GM21360 (cell line): ENCODE data around the gene ACVR1B.

Source experiments
- ATAC-seq: cut with Tn5 transposase; IDR thresholded peaks from one replicate; pipeline ENCODE4 v1.9.1; 2021; ENCODE audit warnings: mild to moderate bottlenecking, moderate library complexity; ENCODE audit not compliant: unreplicated experiment

Gene ACVR1B

DNA sequence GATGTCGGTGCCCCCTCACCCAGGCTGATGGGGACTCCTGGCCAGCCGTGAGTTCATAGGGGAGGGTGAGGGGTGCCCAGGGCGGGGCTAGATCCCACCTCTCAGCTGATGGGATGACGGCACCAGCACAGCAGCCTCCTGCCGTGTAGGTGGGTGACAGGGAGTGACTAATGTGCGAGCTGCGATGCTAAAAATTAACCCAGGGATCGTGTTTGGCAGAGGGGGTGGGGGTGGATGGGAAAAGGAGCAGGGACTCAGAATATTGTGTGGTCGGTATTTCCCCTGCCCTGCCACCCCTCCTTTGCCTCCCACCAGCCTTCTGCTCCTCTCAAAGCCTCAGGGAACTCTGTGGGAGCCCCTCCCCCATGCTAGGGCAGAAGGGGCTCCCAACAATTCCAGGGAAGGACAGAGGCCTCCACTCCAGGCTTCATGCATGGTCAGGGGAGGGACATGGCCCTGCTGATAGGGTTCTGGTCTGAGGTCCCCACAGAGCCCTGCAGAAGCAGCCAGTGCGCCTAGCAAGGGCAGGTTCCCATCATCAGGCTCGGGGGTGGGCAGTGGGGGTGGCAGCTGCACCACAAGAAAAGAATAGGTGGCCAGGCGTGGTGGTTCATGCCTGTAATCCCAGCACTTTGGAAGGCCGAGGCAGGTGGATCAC is 67.7 kb downstream of the ACVR1B start:
- no peak for ATAC-seq

DNA sequence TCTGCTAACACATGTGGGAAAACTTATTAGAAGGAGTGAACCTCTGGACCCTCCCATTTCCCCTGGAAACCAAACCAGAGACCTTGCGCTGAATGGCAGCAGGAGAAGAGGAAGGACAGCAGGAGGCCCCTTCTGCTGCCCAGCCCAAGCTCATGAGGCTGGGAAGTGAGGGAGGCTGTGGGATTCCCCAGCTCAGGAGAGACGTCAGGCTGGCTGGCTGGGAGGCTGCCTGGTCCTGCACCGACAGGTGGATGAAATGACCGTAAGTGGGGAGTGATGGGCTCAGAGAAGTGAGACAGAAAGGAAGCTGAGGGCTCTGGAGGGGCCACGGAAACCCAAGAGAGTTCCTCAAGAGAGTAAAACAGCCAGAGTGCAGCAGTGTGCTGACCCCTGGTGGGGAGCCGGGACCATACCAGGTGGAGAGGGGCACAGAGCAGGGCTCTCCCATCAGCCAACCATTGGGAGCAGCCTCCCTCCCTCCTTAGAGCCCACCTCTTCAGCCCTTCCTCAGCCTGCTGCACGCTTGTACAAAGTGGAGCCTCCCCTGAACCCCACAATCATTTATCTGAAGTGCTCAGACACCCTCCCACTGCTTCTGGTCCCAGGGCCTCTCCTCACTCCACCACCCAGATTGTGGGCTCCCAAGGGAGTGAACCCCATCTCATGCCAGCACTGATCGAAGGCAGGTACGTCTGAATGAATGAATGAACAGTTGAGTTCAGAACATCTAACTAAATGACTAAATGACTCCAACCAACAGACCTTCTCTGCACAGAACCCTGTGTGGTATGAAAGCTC is 69.2 kb downstream of the ACVR1B start:
- ATAC-seq, result no peak

DNA sequence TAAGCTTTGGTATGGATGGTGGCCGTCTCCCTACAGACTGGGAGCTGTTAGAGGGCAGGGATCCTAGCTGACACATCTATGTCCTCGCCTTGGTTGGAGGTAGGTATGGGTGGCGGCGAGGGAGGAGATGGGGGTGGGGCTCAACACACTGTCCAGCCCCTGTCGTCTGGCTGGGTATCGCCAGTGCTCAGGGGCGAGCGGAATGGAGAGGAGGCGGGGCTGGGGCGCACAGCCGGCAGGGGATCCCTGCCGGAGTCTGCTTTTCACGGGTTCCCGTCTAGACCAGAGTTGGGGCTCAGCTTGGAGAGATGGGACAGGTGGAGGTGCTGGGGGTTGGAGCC is 71.3 kb downstream of the ACVR1B start:
- ATAC-seq, result peak; percentile 1

DNA sequence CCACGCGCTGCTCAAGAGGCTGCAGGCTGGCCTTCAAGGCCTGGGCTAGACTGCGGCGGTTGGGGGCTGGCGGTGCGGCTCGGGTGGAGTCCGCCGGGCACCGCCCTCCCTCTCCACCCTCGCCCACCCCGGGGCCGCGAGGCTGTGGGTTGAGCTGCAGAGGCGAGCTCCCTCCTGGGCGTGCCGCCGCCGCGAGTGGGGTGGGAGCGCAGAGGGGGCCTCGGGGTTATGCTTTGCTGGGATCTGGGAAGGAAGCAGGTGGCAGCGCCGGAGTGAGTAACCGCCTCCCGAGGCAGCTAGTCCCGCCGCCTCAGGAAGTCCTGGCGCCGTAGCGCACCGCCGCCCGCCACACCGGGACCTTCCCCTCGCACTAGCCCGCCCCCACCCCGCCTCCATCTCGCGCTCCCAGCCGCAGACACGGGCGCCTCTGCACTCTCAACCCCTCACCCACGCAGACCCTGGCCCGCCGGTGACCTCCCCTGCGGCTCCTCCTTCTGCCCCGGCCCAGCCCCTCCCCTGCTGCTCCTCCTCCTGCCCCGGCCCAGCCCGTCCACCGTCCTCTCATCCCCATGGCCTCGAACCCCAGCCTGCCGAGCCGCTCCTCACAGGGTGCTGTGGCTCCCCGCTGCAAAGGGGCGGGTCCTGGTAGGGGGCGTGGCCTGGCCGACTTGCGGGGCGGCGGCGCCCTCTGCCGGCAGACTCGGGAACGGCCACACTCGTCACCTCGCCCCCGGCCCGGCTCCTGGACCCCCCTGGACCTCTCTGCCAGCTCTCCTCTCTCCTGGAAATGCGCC is 71.9 kb downstream of the ACVR1B start:
- ATAC-seq, result peak; percentile 36

DNA sequence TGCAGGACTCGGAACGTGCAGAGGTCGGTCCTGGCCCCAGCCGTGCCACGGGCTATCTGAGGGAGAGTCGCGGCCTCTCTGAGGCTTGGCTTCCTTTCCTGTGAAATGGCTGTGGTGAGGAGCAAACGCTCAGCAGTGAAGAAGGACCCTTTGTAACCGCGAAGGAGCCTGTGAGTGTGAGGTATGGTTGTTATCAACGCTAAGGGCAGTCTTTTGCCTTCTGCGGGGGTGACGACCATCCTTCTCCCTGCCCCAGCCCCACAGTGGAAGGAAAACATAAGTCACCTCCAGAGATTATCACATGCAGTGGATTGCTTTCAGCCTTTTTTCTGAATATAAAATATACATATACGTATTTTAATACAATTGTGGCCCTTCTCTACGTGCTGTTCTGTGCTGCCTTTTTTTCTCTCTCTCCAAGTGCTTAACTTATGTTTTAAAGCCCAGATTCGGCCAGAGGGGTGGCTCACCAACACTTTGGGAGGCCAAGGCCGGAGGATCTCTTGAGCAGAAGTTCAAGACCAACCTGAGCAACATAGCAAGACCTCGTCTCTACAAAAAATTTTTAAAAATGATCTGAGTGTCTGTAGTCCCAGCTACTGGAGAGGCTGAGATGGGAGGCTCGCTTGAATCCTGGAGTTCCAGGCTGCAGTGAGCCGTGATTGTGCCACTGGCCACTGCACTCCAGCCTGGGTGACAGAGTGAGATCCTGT is 72.6 kb downstream of the ACVR1B start:
- ATAC-seq, result peak; percentile 4

DNA sequence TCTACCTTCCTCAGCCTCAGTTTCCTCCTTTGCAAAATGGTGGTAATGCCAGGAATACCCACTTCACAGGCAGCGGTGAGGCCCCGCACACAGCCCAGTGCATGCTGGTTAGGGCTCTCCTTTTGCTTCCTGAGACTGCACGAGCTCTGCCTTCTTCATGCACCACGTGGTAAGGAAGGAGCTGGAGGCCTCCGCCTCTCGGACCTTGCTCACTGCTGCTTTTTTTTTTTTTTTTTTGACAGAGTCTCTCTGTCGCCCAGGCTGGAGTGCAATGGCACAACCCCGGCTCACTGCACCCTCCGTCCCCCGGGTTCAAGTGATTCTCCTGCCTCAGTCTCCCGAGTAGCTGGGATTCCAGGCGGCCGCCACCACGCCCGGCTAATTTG is 73.3 kb downstream of the ACVR1B start:
- ATAC-seq, result no peak

DNA sequence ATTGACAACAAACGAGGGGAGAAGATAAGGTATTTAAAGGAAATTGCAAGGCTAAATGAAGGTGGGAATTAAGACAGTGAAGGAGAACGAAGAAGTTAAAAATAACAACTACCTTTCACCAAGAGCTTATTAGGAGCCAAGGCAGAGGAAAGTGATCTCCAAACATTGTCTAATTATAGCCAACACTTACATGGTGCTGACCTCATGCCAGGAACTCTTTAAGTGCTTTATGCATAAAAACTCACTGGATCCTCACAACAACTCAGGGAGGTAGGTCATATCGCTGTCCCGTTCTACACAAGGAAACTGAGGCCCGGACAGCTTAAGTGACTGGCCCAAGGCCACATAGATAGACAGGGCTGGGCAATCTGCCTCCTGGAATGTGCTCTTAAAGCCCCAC is 74.8 kb downstream of the ACVR1B start:
- ATAC-seq, result no peak

DNA sequence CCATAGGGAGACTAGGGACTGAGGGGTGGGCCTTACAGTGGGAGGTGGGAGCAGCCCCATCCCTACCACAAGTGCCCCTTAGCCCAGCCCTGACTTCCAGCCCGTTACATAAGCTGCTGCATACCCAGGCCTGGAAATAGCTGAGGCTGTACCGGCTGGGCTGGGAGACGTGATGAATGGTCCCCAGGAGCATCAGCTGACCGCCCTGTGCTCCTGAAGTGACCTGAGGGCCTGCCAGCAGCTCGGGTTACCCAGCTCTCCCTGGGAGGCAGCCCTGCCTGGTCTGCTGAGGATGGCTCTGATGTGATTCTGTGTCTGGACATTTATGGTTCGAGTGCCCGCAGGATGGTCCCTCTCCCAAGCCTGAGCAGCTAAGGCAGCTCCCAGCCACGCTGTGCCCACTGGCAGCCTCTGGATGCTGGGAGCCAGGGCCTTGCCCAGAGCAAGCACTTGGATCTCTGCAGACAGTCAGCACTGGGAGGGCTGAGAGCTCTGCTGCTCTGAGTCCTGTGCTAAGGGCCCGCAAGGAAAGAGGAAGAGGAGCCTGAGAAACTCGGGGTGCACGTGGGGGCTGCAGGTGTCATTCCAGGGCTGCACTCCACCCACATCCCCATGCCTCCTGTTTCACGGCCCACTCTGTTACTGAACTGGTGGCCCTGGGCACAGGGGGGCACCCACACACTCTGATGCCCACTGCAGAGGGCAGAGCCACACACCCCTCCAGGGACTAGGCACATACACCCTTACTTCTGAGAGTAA is 75.8 kb downstream of the ACVR1B start:
- ATAC-seq, result no peak

DNA sequence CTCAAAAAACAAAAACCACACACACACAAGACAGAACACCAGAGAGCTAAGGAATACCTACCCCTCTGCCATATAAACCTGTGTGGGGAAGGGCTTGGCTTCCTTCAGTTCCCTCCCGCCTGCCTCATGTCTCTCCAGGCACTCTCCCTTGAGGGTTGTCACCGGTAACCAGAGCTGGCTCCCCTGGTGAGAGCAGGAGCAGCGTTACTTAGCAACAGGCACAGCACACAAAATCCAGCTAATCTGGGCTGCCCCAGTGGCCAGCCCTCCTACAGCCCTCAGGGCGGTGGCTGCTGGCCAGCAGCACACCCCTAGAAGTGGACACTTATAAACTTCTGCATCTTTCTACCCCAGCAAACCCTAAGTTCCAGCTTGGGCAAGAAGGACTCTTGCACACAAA is 78.2 kb downstream of the ACVR1B start:
- ATAC-seq, result no peak

DNA sequence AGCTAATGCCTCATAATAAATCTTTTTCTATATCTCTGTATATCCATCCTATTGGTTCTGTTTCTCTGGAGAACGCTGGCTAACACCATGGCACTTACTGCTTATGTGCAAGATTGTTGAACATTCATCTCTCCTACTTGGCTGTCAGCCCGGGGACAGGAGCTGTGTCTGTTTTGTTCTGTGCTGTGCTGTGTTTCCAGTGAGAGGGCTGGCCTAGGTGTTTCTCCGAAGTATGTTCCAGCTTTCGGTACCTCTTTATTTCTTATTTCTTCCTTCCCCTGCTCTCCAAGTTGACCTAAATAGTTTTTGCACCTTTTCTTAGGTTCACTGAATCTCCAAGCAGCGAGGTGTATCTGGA is 80.9 kb downstream of the ACVR1B start:
- ATAC-seq, result no peak

DNA sequence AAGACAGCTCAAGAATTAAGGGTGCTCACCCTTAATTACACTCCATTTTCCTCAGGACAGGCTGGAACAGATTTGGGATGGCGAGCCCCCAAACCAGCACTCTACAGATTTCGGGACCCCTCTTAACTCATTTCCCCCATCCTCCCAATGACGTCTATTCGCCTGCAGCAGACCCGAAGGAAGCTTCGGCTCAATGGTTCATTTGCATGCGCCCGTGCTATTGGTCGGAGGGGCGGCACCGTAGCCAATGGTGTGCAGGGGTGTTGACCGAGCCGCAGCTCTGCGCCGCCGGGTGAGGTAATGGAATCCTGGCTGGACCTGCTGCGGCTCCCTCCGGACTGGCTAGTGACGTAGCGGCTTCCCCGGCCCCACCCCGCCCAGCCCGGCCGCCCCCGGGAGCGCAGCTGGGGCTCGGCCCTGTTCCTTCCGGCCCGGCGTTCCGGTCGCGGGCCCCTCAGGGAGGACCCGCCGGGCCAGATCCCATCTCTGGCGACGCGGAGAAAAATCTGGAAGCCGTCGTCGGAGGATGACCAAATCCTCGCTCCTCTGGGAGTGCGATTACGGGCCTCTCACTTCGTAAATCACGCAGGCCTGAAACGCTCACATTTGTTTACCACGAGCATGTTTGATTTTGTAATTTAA is 81.4 kb downstream of the ACVR1B start:
- peak; percentile 82 for ATAC-seq

DNA sequence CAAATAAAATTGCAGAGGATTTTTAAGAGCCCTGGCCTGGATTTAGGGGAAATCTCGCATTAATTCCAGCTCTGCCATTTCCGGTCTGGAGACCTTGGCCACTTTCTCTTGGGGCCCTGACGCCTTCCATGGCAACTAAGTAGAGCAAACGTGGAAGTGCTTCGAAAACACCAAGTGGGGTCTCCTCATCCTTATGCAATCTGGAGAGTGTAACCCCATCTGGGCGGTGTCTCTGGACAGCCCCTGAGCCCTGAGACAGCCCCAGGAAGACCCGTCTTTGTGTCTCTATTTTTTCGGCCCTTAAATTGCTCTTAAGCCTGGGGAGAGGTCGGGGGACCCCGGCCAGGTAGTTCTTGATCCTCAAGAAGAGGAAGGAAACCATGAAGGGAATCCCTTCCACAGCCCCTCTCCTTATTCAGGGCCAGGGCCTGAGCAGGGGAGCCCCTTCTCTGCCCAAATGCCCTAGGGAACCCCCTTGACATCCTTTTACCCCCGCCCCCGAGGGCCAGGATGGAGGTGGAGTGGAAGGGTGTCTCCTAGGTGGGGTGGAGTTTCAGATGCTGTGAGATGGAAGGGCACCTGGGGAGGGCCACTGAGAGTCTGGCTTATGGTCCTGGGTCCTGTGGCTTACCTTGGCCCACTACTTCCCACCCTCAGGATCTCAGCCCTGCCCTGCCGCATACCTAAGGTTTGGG is 82.1 kb downstream of the ACVR1B start:
- no peak for ATAC-seq

DNA sequence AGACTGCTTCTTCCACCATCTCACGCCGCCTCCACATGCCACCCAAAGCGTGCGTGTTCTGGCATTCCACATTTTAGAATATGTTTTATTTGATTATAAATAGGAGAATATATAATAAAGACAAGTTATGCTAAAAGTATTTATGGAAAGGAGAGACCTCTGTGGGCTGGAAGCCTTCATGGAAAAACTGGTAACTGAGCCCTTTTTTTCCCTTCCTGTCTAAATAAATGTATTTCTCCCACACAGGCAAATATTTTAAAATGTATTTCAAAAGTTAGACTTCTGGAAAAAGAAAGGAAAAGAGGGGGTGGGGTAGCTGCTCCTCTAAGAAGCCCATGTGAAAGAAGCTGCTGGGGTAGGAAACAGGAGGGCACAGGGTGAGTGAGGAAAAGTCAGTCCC is 83.7 kb downstream of the ACVR1B start:
- ATAC-seq, result no peak

DNA sequence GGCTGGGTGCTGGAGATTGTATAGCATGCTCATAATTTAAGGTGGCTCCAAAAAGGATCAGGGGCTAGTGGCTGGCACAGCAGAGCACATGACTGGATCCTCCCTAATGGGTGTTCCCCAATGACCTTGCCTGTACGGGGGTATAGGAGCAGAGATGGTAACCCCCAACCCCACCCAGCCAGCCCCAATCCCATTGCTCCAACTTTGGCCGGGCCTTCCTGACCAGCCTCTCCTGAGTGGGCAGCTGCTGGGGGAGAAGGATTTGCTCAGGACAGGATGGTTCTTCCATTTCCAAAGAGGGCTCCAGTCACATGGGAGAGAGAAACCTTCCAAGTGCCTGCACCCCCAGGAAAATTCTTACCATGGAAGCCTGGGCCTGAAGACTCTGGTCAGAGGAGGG is 84.4 kb downstream of the ACVR1B start:
- ATAC-seq, result no peak

DNA sequence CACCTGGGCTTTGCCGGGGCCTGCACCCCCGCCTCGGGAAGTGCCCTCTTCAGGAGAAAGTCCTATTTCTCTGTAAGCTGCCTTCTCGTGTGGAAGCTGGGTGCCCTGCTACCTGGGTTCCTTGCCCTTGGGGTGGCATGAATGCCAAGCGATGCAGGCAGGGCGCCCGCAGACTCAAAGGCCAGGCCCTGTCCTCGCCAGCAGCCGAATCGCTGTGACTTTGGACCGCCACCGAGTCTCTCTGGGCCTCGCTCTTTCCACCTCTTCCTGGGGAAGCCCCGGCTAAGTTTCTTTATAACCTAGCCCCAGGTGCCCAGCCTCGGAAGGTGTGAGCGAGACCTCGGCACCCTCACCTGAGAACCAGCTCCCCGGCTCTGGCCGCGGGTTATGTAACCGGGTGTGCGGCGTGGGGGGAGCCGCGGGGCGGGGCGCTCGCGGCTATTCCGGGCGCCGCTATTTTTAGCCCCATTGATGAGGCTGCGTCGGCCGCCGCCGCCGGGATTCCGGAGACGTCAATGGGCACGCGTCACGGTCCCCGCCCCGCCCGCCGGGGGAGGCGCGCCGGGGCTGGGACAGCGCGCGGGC is 85.2 kb downstream of the ACVR1B start:
- ATAC-seq, result no peak

DNA sequence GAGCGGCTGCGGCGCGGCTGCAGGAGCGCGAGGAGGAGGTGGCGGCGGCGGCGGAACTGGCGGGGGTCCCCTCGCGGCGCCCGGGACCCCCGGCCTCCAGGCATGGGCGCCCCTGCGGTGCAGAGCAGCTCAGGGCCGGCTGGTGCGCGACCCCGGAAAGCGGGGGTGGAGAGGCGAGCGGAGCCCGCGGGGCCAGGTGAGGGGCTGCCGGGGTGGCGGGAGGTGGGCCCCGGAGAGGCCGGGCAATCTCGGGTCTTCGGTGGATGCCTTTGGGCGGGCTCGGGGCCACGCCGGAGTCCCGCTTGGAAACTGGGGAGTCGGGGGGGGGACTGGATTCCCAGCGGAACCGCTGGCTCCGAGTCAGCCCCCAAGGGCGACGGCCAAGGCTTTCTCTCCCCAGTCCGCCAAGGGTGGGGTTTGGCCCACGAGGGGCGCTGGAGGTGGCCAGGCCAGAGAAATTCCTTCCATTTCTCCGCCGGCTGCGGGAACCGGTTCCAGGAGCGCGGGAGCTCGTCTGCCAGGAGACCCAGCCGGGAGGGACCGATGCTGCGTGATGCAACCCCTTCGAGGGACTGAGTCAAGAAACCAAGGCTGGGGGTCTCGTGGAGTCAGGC is 85.9 kb downstream of the ACVR1B start:
- ATAC-seq, result no peak

DNA sequence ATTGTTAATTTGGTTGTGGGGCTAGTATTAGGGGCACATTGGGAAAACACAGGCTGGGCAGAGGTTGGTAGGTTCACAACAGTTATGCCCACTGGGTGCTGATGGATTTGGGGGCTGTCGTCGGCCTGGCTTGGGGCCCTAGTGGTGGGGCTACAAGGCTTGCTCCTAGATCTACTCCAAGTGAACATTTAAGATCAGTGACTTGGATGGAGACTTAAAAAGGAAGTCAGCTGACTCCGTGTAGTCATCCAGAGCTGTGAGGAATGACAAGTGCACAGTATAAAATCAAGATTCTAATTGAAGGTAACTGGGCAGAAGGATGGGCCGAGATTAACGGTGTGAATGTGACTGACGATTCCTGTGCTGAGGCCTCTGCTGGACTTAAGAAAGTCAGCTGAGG is 86.9 kb downstream of the ACVR1B start:
- no peak for ATAC-seq

DNA sequence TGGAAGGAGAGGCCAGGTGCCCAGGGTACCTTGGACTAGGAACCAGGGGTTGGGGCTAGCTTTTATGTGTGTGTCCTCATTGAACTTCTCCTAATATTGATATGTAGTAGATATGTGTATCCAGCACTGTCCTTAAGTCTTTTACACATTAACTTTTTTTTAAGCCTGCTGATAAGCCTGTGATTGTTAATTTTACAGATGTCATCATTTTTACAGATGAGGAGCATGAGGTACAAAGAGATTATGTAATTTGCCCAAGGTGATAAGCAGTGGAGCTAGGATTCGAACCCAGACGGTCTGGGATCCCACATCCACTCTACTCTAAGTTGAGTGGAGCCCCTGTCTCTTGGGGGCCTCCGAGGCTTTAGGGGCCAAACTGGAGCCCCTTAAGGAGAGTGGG is 89.5 kb downstream of the ACVR1B start:
- no peak for ATAC-seq

DNA sequence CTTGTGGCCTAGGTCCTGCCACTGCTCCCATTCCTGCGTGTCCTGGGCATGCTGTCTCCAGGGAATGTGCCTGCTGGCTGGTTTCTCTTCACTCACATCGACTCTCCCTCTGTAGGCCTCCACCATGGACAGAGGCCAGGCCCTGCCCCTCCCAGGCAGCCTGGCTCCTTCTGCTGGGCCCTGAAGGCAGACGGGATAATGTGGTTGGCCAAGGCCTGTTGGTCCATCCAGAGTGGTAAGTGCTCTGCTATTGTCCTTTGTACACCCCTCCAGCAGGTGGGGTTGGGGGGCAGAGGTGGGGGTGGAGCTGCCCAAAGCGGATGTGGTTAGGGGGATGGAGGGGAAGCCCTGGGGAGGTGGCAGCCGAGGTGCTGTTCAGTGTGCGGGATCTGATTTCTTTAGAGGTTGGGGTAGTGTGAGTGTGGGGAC is 90.2 kb downstream of the ACVR1B start:
- ATAC-seq, result no peak
